Activated T-cell treated with anti-CD3 and anti-CD28 coated beads, Interleukin-2, amount 50 U/mL, for 72 hours (primary cell): ENCODE measurements around the gene IFIT2. TPM values are rescaled to one million over a fixed set of nuclear protein-coding genes. Genes with fewer than 3 reads are reported as not detected.

Experiments
- ATAC-seq, 2 donors: fragments of 150-1000 bp; cut with Tn5 transposase; replicated peaks in 1 of 2; 2 replicates each; pipeline ENCODE4 v1.10.0; 2021; ENCODE audit warnings: moderate library complexity in 2 of 2, mild to moderate bottlenecking in 1 of 2
- DNase-seq, 2 donors: peaks; one replicate each; pipeline ENCODE4 v3.0.0; 2021 to 2022; ENCODE audit warnings: mixed read lengths in 1 of 2
- H3K27ac Mint-ChIP-seq: one replicate; pipeline ENCODE4 v1.8.0; 2022; ENCODE audit warnings: mild to moderate bottlenecking, moderate library complexity, mixed read lengths
- H3K27me3 Mint-ChIP-seq: one replicate; pipeline ENCODE4 v1.8.0; 2022; ENCODE audit warnings: low read depth, mixed read lengths
- H3K36me3 Mint-ChIP-seq, 2 donors: one replicate each; pipeline ENCODE4 v1.8.0; 2022; ENCODE audit warnings: mixed read lengths in 2 of 2, mild to moderate bottlenecking in 1 of 2; ENCODE audit not compliant: insufficient read depth in 2 of 2
- H3K4me1 Mint-ChIP-seq: one replicate; pipeline ENCODE4 v1.8.0; 2022; ENCODE audit warnings: low read depth, mixed read lengths
- H3K4me3 Mint-ChIP-seq, 2 donors: one replicate each; pipeline ENCODE4 v1.8.0; 2022; ENCODE audit warnings: mild to moderate bottlenecking in 2 of 2, mixed read lengths in 2 of 2, moderate library complexity in 2 of 2
- H3K9me3 Mint-ChIP-seq, 2 donors: one replicate each; pipeline ENCODE4 v1.8.0; 2022; ENCODE audit warnings: mixed read lengths in 2 of 2
- total RNA-seq, 2 donors: library from RNA; stranded (reverse); gene quantifications; one replicate each; pipeline ENCODE4 v1.2.3, GENCODE V29; 2022

Gene IFIT2
- total RNA-seq, 2 donors from 2014 or later = 10.8 to 36.0 TPM

DNA sequence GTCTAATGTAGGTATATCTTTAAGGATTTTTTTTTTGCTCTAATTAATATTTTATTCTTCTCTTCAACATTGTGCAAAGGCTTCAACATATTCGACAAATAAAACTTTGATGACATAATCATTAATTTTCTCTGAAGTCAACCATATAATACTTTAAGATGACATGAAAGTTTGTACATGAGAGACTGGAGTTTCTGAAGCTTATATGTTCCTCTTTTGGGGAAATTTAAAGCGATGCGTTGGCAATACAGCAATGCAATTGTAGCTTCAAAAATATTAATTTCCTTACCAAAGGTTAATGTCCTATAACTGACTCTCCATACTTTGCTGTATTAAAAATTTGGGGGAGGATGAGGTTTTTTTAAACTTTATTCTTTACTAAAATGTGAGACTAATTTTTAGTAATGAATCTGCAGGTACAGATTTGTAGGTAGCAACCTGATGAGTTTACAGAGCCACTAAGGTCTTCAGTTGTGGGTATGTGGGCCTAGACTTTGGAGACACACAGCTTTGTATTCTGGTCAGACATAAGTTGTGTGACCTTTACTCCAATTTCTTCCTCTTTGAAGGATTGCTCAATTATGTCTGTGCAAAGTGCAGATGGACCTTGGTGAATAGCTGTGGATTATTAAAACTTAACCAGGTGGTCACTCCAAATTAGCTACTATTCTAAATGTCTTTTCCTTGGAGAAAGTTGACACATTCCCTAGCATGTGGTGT, 32.3 kb upstream of the IFIT2 start:
- no peak for DNase-seq
- no peak for ATAC-seq
- no peaks in the 10 kb centered on the region for H3K36me3 Mint-ChIP-seq
- no peaks in the 10 kb centered on the region for H3K9me3 Mint-ChIP-seq
- no peaks in the 10 kb centered on the region for H3K4me1 Mint-ChIP-seq
- no peak overlapping the region for H3K4me3 Mint-ChIP-seq
- H3K27ac Mint-ChIP-seq = no peak overlapping the region
- peaks cover 10% of the 10 kb centered on the region for H3K27me3 Mint-ChIP-seq

DNA sequence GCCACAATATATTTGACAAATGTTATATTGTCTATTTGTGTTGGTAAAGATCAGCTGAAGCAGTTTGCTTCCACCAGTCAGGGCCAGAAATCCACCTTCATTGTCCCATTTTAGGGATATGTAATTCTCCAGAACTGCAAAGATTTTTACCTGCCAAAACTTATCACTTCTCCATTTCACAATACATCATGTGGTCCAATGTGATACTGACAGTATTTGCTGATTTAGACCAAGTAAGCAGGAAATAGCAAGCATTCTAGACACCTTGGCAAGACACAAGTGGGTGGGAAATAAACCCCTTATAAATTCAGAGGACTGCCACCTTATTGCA, 31.7 kb upstream of the IFIT2 start:
- no peak overlapping the region for H3K27ac Mint-ChIP-seq
- no peak for DNase-seq
- ATAC-seq = no peak
- H3K9me3 Mint-ChIP-seq = no peaks in the 10 kb centered on the region
- no peaks in the 10 kb centered on the region for H3K4me1 Mint-ChIP-seq
- no peaks in the 10 kb centered on the region for H3K36me3 Mint-ChIP-seq
- peaks cover 10% of the 10 kb centered on the region for H3K27me3 Mint-ChIP-seq
- H3K4me3 Mint-ChIP-seq = no peak overlapping the region

DNA sequence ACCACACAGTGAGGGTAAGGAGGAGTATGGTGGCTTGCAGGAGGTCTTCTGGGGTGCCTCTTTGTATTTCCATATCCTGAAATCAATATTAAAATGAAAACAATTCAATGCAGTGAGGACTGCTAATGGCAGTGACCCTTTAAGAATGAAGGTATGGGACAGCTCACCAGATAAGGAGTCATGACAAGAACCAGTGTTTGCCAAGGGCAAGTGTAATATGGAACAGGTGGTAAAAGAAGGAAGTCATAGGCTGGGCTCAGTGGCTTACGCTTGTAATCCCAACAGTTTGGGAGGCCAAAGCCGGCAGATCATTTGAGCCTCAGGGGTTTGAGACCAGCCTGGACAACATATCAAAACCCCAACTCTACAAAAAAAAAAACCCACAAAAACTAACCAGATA, 30.3 kb upstream of the IFIT2 start:
- Mint-ChIP-seq H3K36me3 (no peaks in the 10 kb centered on the region), H3K9me3 (no peaks in the 10 kb centered on the region), H3K4me3 (no peak overlapping the region), H3K4me1 (no peaks in the 10 kb centered on the region), H3K27ac (no peak overlapping the region), H3K27me3 (peaks cover 10% of the 10 kb centered on the region)
- ATAC-seq = no peak
- DNase-seq = no peak

DNA sequence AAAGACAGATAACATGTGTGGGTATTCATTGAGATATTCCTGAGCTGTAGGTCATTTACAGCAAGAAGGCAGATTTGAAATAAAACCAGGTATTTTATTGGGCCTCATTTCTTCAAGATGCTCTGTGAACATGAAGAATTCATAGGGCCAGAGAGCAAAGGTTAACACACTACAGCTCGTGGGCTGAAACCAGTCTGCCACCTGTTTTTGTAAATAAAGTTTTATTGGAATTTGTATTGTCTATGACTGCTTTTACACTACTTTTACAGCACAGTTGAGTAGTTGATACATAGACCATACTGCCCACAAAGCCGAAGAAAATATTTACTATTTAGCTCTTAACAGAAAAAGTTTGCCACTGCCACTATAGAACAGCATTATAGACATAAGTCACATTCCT, 28.2 kb upstream of the IFIT2 start:
- H3K4me3 Mint-ChIP-seq = no peak overlapping the region
- DNase-seq (no peak), ATAC-seq (no peak)
- H3K36me3 Mint-ChIP-seq = no peaks in the 10 kb centered on the region
- H3K4me1 Mint-ChIP-seq = no peaks in the 10 kb centered on the region
- H3K27me3 Mint-ChIP-seq = peaks cover 10% of the 10 kb centered on the region
- H3K27ac Mint-ChIP-seq = no peak overlapping the region
- H3K9me3 Mint-ChIP-seq = no peaks in the 10 kb centered on the region

DNA sequence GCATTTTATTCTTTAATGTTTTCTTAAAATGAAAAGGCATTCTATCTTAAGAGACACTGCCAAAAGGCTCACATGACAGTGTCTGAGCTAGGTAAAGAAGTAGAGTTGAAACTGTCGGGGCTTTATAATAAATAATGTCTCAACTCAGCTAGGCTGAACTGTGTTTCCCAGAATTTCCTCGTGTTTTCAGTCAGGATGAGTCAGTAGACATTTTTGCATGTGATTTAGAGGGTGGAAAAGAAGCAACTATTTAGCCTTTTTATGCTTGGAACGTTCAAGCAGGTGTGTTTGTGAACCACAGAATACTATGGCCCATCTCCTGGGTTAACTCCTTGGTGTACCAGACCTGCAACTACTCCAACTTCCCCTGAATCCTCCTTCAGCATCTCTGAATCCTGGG, 26.9 kb upstream of the IFIT2 start:
- Mint-ChIP-seq H3K9me3 (no peaks in the 10 kb centered on the region), H3K27ac (no peak overlapping the region), H3K4me3 (no peak overlapping the region), H3K4me1 (no peaks in the 10 kb centered on the region), H3K27me3 (peaks cover 10% of the 10 kb centered on the region), H3K36me3 (no peaks in the 10 kb centered on the region)
- ATAC-seq (no peak), DNase-seq (no peak)

DNA sequence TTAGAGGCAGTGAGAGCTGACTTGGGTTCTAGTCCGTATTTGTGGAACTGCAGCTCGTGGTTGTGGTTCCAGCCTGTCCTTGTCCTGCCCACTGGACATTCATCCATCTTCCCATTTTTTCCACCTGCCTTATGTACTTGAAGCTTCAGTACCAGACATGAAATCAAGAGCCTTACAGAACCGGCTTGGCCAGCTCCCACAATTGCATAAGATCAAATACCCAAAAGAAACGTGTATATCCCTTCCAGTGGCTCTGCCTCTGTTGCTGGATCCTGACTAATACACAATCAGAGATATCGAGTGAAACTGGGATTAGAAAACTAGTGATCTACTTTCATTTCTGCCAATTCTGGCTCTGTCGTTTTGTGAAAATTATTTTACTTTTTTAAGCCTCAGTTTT, 26.5 kb upstream of the IFIT2 start:
- ATAC-seq = no peak
- peaks cover 10% of the 10 kb centered on the region for H3K27me3 Mint-ChIP-seq
- H3K27ac Mint-ChIP-seq = no peak overlapping the region

DNA sequence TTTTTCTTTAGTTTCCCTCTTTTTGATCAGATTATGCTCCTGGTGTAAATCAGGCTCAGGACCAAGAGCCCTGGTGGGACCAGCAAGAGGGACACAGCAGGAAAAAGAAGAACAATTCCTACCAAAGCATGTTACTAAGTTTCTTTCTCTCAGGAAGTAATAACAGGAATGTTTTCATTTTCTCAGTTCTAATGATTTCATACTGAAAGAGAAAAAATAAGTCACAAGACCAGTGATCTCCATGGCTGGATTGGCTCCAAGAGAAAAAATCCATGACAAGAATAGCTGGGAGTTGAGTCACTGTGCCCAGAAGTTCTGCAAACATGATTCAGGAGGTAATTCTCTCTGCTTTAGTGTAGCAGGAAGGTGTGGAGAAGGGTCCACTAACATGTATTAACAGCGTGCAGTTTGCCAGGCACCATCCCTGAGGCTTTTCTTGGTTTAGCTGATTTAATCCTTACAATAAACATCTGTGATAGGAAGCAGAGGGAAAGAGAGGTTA, 23.8 kb upstream of the IFIT2 start:
- H3K27ac Mint-ChIP-seq = no peak overlapping the region
- no peak overlapping the region for H3K4me3 Mint-ChIP-seq
- H3K27me3 Mint-ChIP-seq = peaks cover 5% of the 10 kb centered on the region
- no peaks in the 10 kb centered on the region for H3K36me3 Mint-ChIP-seq
- H3K4me1 Mint-ChIP-seq = no peaks in the 10 kb centered on the region
- H3K9me3 Mint-ChIP-seq = no peaks in the 10 kb centered on the region
- DNase-seq (no peak), ATAC-seq (no peak)

More for the DNA sequence above, 26.5 kb upstream of the IFIT2 start:
- Mint-ChIP-seq H3K4me1 (no peaks in the 10 kb centered on the region), H3K36me3 (no peaks in the 10 kb centered on the region), H3K9me3 (no peaks in the 10 kb centered on the region), H3K4me3 (no peak overlapping the region)
- no peak for DNase-seq

DNA sequence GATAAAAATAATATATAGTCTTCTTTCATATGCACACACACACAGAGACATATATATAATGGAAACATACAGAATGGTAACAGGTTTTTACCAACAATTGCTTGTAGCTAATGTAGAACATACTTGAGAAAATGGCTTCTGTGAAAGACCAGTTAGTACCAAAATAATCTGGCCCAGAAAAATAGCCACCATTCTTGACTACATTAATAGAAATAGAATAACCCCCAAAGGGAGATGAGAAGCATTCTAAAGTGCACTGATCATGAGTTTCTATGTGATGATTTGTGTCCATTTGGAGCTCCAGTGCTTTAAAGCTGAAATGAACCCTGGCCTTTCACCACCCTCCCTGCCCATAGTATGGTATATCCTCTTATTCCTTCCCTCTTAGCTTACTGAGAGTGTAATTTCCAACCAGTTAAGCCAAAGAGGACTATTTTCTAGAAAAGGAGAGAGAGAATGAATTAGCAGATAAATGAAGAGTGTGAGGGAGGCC, 22.9 kb upstream of the IFIT2 start:
- no peak for ATAC-seq
- Mint-ChIP-seq H3K36me3 (no peaks in the 10 kb centered on the region), H3K4me1 (no peaks in the 10 kb centered on the region), H3K27ac (no peak overlapping the region), H3K9me3 (no peaks in the 10 kb centered on the region), H3K27me3 (no peaks in the 10 kb centered on the region), H3K4me3 (no peak overlapping the region)
- DNase-seq = no peak

DNA sequence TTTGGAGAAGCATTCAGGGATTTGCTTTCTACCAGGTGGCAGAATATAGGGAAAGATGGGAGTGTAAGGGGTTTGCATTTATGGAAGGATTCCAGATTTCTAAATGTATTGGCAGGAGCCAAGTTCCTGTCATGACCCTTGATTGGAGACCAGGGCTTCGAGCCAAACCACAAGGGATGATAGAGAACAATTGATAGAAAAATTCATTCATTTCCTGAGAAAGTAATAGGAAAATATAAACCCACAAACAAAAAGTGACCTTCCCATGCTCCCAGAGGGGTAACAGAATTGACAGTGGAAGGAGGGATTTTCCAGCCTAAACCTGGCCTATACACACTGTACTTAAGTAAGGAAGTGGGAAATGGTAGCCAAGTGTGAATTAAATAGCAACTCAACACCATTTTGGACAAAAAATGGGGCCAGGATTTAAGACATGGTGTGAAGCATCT, 22.4 kb upstream of the IFIT2 start:
- Mint-ChIP-seq H3K36me3 (no peaks in the 10 kb centered on the region), H3K27me3 (no peaks in the 10 kb centered on the region), H3K9me3 (no peaks in the 10 kb centered on the region), H3K27ac (no peak overlapping the region), H3K4me1 (no peaks in the 10 kb centered on the region), H3K4me3 (no peak overlapping the region)
- ATAC-seq (no peak), DNase-seq (no peak)

DNA sequence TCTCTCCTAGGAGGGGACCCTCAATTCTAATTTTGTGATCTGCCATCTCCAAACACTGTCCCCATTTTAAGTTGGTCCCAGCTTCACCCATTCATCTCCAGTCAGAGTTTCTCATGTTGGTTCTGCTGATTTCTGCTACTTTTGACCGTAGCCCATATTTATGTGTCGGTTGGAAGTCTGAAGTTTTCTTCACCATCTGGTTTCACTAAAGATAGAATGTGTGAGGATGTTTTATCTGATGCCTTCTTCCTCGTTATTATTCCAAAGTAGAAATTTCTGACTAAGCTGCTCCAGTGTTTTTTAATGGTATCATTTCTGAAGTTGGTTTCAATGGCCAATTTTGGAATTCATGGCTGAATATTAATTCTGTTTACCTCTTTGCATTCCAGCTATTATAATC, 21.3 kb upstream of the IFIT2 start:
- H3K4me3 Mint-ChIP-seq = no peak overlapping the region
- DNase-seq = no peak
- H3K36me3 Mint-ChIP-seq = no peaks in the 10 kb centered on the region
- no peaks in the 10 kb centered on the region for H3K4me1 Mint-ChIP-seq
- no peak overlapping the region for H3K27ac Mint-ChIP-seq
- no peak for ATAC-seq
- H3K9me3 Mint-ChIP-seq = no peaks in the 10 kb centered on the region
- no peaks in the 10 kb centered on the region for H3K27me3 Mint-ChIP-seq

DNA sequence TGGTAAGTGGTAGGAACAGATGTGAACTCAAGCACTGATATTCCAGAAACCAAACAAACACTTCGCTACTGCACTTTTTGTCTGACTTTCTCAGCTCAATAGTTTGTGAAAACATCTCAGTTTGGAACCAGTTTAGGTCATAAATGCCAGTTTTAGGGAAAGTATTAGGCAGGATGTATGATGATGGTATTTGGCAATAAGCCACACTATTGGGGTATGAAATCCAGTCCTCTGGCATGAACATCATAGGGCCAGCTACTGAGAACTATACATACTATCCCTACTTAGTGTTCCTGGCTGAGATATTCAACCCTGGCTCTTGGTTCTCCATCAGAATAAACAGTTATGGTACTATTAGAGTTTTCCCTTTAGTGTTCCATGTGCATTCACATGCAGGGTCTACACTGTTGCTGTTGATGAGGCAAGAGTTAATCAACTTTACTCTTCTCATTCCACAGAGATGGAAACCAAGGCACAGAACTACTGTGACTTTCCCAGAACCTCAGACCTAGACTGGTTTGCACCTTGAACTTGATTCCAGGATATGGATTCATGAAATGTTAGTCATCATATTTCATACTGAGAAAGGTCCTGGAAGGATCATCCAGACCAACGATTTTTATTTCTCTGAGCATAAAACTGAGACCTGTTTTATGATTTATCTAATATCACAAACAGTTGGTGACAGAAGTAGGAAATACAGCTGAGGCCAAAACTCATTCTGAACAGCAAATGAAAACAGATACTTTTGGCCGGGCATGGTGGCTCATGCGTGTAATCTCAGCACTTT, 20.0 kb upstream of the IFIT2 start:
- no peaks in the 10 kb centered on the region for H3K36me3 Mint-ChIP-seq
- DNase-seq (no peak), ATAC-seq (no peak)
- no peaks in the 10 kb centered on the region for H3K4me1 Mint-ChIP-seq
- no peaks in the 10 kb centered on the region for H3K9me3 Mint-ChIP-seq
- H3K27ac Mint-ChIP-seq = no peak overlapping the region
- H3K4me3 Mint-ChIP-seq = no peak overlapping the region
- H3K27me3 Mint-ChIP-seq = no peaks in the 10 kb centered on the region

DNA sequence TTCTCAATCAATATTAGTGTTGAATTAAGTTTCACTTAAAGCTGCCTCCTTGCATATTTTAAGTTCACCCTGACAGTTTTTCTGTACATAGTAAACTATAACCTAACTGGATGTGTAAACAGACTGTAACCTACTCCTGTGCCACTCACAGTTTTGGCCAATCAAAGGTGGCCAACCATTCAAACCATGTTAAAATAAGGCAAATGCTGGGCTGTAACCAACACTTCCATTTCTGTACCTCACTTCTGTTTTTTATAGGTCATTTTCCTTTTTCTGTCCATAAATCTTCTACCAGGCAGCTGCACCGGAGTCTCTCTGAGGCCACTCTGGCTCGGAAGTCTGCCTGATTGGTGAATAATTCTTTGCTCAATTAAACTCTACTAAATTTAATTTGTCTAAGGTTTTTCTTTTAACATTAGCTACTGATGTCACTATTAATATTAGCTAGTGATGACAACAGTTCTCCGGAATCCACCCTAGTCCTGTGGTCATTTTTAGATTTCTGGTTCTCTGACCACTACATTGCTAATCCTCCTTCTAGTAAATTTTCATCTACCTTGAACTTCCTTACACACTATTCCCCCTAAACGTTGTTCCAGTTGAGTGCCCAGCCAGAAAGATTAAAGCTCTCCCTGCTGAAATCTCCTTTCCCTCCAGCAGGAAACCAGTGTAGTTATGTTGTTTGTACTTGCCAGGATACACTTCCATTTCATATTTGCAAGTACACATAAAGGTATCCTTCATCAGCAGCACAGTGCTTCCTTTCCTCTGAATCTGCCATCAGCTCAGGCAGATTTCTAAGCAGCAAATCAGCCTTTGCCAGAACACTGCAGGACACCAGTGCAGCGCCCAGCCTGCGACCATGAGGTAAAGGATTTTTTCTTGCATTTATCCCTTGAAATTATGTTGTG, 18.6 kb upstream of the IFIT2 start:
- Mint-ChIP-seq H3K27me3 (no peaks in the 10 kb centered on the region), H3K36me3 (no peaks in the 10 kb centered on the region)

DNA sequence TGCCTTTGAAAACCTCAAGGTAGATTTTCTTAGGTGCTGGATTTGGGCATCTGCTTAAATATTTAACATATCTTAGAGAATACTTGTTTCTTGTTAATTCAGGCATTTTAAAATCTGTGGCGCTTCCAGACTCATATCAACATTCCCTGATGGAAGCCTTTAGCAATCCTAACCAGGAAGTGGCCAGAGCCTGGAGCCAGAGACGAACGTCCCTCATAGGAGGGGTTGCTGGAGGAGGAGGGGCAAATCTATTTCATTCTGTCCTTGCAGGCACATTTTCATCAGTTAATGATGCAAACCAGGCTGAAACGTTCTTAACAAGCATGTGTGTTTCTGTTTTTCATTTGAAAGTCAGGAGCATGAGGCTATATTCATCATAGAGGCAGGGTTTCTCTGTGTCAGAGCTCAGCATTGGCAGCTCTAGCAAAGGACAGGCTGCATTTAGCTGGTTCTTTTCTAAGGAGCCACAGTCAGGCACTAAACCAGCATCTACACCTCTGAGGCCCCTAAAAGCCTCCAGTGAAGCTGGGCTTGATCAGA, 17.8 kb upstream of the IFIT2 start:
- Mint-ChIP-seq H3K9me3 (no peaks in the 10 kb centered on the region), H3K27me3 (no peaks in the 10 kb centered on the region), H3K4me3 (no peak overlapping the region), H3K36me3 (no peaks in the 10 kb centered on the region), H3K27ac (no peak overlapping the region), H3K4me1 (no peaks in the 10 kb centered on the region)
- DNase-seq = no peak
- no peak for ATAC-seq

More for the DNA sequence above, 18.6 kb upstream of the IFIT2 start:
- Mint-ChIP-seq H3K27ac (no peak overlapping the region), H3K9me3 (no peaks in the 10 kb centered on the region), H3K4me1 (no peaks in the 10 kb centered on the region), H3K4me3 (no peak overlapping the region)
- no peak for DNase-seq
- no peak for ATAC-seq
